SK-N-SH (cell line): ENCODE results near the gene CTSZ. TPM values are rescaled to one million over a fixed set of nuclear protein-coding genes. Genes with fewer than 3 reads are reported as not detected.

Source experiments
- CTCF ChIA-PET: fragments of 300-600, 350-600 bp; formaldehyde crosslinking; extraction: SDS; loops from one replicate; lab custom pipeline; 2021; lab: Yijun Ruan, JAX
- POLR2A ChIA-PET: fragments of 350-600 bp; sonication (Branson Sonifier 250); formaldehyde crosslinking; extraction: SDS; loops from one replicate; lab custom pipeline; 2020; ENCODE audit warnings: antibody characterized with exemption, inconsistent platforms; lab: Yijun Ruan, JAX
- DNase-seq: peaks from one replicate; pipeline ENCODE4 v3.0.0; 2012
- H2AFZ ChIP-seq: fragments of 200-600 bp; sonication (generic); 2 replicates; pipeline ENCODE4 v1.8.1; 2016; ENCODE audit warnings: antibody characterized with exemption, mild to moderate bottlenecking, low read depth
- H3F3A ChIP-seq: fragments of 200-600 bp; sonication (generic); replicated peaks from 2 replicates; pipeline ENCODE3; 2016; ENCODE audit warnings: antibody characterized with exemption, mild to moderate bottlenecking; ENCODE audit not compliant: insufficient read depth
- H3K27ac ChIP-seq, 2 experiments: fragments of 200-500 bp in 1 of 2; fragments of 200-600 bp in 1 of 2; sonication (Bioruptor generic) in 1 of 2; sonication (generic), shearing (Covaris generic) in 1 of 2; 2 replicates each; pipeline versions ENCODE4 v1.5.1 to v1.6.1; 2014 to 2016; ENCODE audit warnings: low read depth in 2 of 2, inconsistent platforms in 1 of 2, low read length in 1 of 2, mild to moderate bottlenecking in 1 of 2, mixed read lengths in 1 of 2
- H3K27me3 ChIP-seq: fragments of 200-600 bp; sonication (generic), shearing (Covaris generic); 2 replicates; pipeline ENCODE4 v1.6.1; 2016; ENCODE audit warnings: mixed run types; ENCODE audit not compliant: insufficient read depth
- H3K36me3 ChIP-seq, 2 experiments: fragments of 200-500 bp in 1 of 2; fragments of 200-600 bp in 1 of 2; sonication (Bioruptor generic) in 1 of 2; sonication (generic) in 1 of 2; replicated peaks in 1 of 2; 2 replicates each; pipeline versions ENCODE3 to v1.5.1; 2014 to 2016; ENCODE audit warnings: low read length in 1 of 2, mild to moderate bottlenecking in 1 of 2; ENCODE audit not compliant: insufficient read depth in 2 of 2, control insufficient read depth in 1 of 2
- H3K4me1 ChIP-seq, 2 experiments: fragments of 200-500 bp in 1 of 2; fragments of 200-600 bp in 1 of 2; sonication (Bioruptor generic) in 1 of 2; sonication (generic), shearing (Covaris generic) in 1 of 2; 2 replicates each; pipeline versions ENCODE4 v1.5.1 to v1.6.1; 2014 to 2016; ENCODE audit warnings: low read depth in 1 of 2, low read length in 1 of 2, mixed run types in 1 of 2; ENCODE audit not compliant: insufficient read depth in 2 of 2, control insufficient read depth in 1 of 2
- H3K4me2 ChIP-seq: fragments of 200-600 bp; sonication (generic), shearing (Covaris generic); 2 replicates; pipeline ENCODE4 v1.6.1; 2017; ENCODE audit warnings: mixed run types
- H3K4me3 ChIP-seq, 2 experiments: fragments of 200-500 bp in 1 of 2; fragments of 200-600 bp in 1 of 2; sonication (Bioruptor generic) in 1 of 2; sonication (generic), shearing (Covaris generic) in 1 of 2; 2 replicates each; pipeline versions ENCODE4 v1.5.1 to v1.8.1; 2014 to 2016; ENCODE audit warnings: low read depth in 2 of 2, inconsistent platforms in 1 of 2, low read length in 1 of 2, mild to moderate bottlenecking in 1 of 2, mixed read lengths in 1 of 2, moderate library complexity in 1 of 2
- H3K79me2 ChIP-seq: fragments of 200-600 bp; sonication (generic); 2 replicates; pipeline ENCODE4 v1.8.1; 2017; ENCODE audit warnings: mild to moderate bottlenecking; ENCODE audit not compliant: insufficient read depth
- H3K9ac ChIP-seq: fragments of 200-600 bp; sonication (generic); 2 replicates; pipeline ENCODE4 v1.6.1; 2017; ENCODE audit warnings: mixed run types
- H3K9me2 ChIP-seq: fragments of 200-600 bp; sonication (generic); 2 replicates; pipeline ENCODE4 v1.6.1; 2017; ENCODE audit warnings: mixed run types
- H3K9me3 ChIP-seq: fragments of 200-600 bp; sonication (generic); 2 replicates; pipeline ENCODE4 v1.6.1; 2017; ENCODE audit warnings: mixed run types, mild to moderate bottlenecking, moderate library complexity
- H4K20me1 ChIP-seq: fragments of 200-600 bp; sonication (generic); 2 replicates; pipeline ENCODE4 v1.6.1; 2017; ENCODE audit warnings: mild to moderate bottlenecking, mixed run types; ENCODE audit not compliant: insufficient read depth
- CTCF ChIP-seq: fragments of 200-600 bp; sonication (generic); IDR thresholded peaks from 2 replicates; pipeline ENCODE4 v1.6.1; 2017; ENCODE audit warnings: antibody characterized with exemption, mild to moderate bottlenecking, moderate library complexity
- ELF1 ChIP-seq: IDR thresholded peaks from 2 replicates; pipeline ENCODE4 v1.4.0; 2012
- EZH2phosphoT487 ChIP-seq: fragments of 200-600 bp; sonication (generic); IDR thresholded peaks from 2 replicates; pipeline ENCODE4 v1.6.1; 2017; ENCODE audit warnings: low read depth, mixed run types, mild to moderate bottlenecking, antibody characterized with exemption, moderate library complexity, borderline replicate concordance
- FOXM1 ChIP-seq: IDR thresholded peaks from 2 replicates; pipeline ENCODE4 v1.4.0; 2012; ENCODE audit warnings: low read depth, mild to moderate bottlenecking
- GATA2 ChIP-seq: sonication (generic); formaldehyde crosslinking; IDR thresholded peaks from 2 replicates; pipeline ENCODE4 v1.5.0; 2020; ENCODE audit warnings: mild to moderate bottlenecking, missing genetic modification reagents
- JUND ChIP-seq: IDR thresholded peaks from 2 replicates; pipeline ENCODE4 v1.4.0; 2012
- NFIC ChIP-seq: IDR thresholded peaks from 2 replicates; pipeline ENCODE4 v1.4.0; 2012; ENCODE audit warnings: borderline replicate concordance
- RAD21 ChIP-seq: IDR thresholded peaks from 2 replicates; pipeline ENCODE4 v1.6.1; 2012; ENCODE audit warnings: mild to moderate bottlenecking, low read length
- RCOR1 ChIP-seq: fragments of 150-350 bp; IDR thresholded peaks from 2 replicates; pipeline ENCODE4 v1.6.1; 2017; ENCODE audit warnings: antibody characterized with exemption, low read length
- REST ChIP-seq: IDR thresholded peaks from 2 replicates; pipeline ENCODE4 v1.6.1; 2012; ENCODE audit warnings: mild to moderate bottlenecking, low read depth, low read length, moderate library complexity
- RFX5 ChIP-seq: IDR thresholded peaks from 2 replicates; pipeline ENCODE4 v1.6.1; 2012; ENCODE audit warnings: mild to moderate bottlenecking, improper control_type of control experiment, low read length
- RXRA ChIP-seq: IDR thresholded peaks from 2 replicates; pipeline ENCODE4 v1.4.0; 2012; ENCODE audit warnings: low read depth, mild to moderate bottlenecking, borderline replicate concordance
- SIN3A ChIP-seq: IDR thresholded peaks from 2 replicates; pipeline ENCODE4 v1.6.1; 2012; ENCODE audit warnings: low read depth, mild to moderate bottlenecking, low read length, moderate library complexity, borderline replicate concordance
- SMC3 ChIP-seq: IDR thresholded peaks from 2 replicates; pipeline ENCODE4 v1.6.1; 2012; ENCODE audit warnings: low read depth, low read length, improper control_type of control experiment
- TAF1 ChIP-seq: IDR thresholded peaks from 2 replicates; pipeline ENCODE4 v1.6.1; 2012; ENCODE audit warnings: low read depth, mild to moderate bottlenecking, low read length, moderate library complexity, borderline replicate concordance
- TEAD4 ChIP-seq: IDR thresholded peaks from 2 replicates; pipeline ENCODE4 v1.4.0; 2012; ENCODE audit warnings: mild to moderate bottlenecking, borderline replicate concordance; ENCODE audit not compliant: insufficient read depth
- USF1 ChIP-seq: IDR thresholded peaks from 2 replicates; pipeline ENCODE4 v1.4.0; 2012; ENCODE audit warnings: low read depth, borderline replicate concordance
- YY1 ChIP-seq: IDR thresholded peaks from 2 replicates; pipeline ENCODE4 v1.4.0; 2012; ENCODE audit warnings: low read depth, mild to moderate bottlenecking
- ZBTB33 ChIP-seq: IDR thresholded peaks from 2 replicates; pipeline ENCODE4 v1.4.0; 2012; ENCODE audit warnings: low read depth, borderline replicate concordance
- WGBS: methylation state at CpG from one replicate; pipeline ENCODE4 v1.1.6; 2017; ENCODE audit warnings: low lambda C conversion rate; 5-methylcytosine and 5-hydroxymethylcytosine counted together
- polyA plus RNA-seq, 3 experiments: library from polyadenylated mRNA; depleted of rRNA; stranded (reverse); fragments of >200 nt; gene quantifications; 2 replicates each; pipeline ENCODE4 v1.2.3, GENCODE V29; 2012

CTSZ gene
- polyA plus RNA-seq, 1 of the 3 experiments (the other 2 are of a cell fraction), result 0.03 TPM

GRCh38 chr20:59019217-59019616, 12.2 kb upstream of the CTSZ start, which contains the start of gene TUBB1:
Gene TUBB1, plus strand, starts transcription at chr20:59019429. Its CDS starts 94 bp downstream, at chr20:59019523.
- Histone ChIP-seq H3K4me3 (no peak within 1 kb of the TSS), H3K9ac (no peak within 1 kb of the TSS), H4K20me1 (no peaks in the 10 kb centered on the region), H3K36me3 (peaks cover 10 to 13% of the 10 kb centered on the region in 2 experiments), H3K4me1 (peaks cover 8 to 38% of the 10 kb centered on the region in 2 experiments), H3F3A (peaks cover 24% of the 10 kb centered on the region), H3K27me3 (no peaks in the 10 kb centered on the region), H3K79me2 (peaks cover 10% of the 10 kb centered on the region; the same call in 1 of the 2 replicates), H3K27ac (no peak within 1 kb of the TSS), H3K9me2 (no peaks in the 10 kb centered on the region), H3K9me3 (no peaks in the 10 kb centered on the region), H3K4me2 (no peak within 1 kb of the TSS), H2AFZ (no peak within 1 kb of the TSS)
- ChIA-PET CTCF (interaction anchor here (0.7 kb wide), 2 partner anchors 27 to 32 kb away, joined by 3 read pairs; no protein-coding TSS in a partner anchor), POLR2A (interaction anchor here (2.4 kb wide), 1 partner anchor 13 kb away, joined by 7 read pairs; the partner anchor contains the start of gene ATP5F1E)
- 99% methylated on average over 5 of the region's 5 CpGs for WGBS
- TF ChIP-seq RXRA (no peak), NFIC (no peak), YY1 (no peak)
- no peak for DNase-seq

GRCh38 chr20:59018817-59019216, 11.8 kb upstream of the CTSZ start:
- DNase-seq, result no peak
- POLR2A ChIA-PET, result interaction anchor here (2.4 kb wide), 1 partner anchor 13 kb away, joined by 7 read pairs; the partner anchor contains the start of gene ATP5F1E

More at GRCh38 chr20:59018817-59019216, 11.8 kb upstream of the CTSZ start:
- CTCF ChIA-PET, result interaction anchor here (0.7 kb wide), 1 partner anchor 27 kb away, joined by 3 read pairs; no protein-coding TSS in a partner anchor
- no peak overlapping the region for H3K9ac ChIP-seq
- H2AFZ ChIP-seq, result no peak overlapping the region
- no peaks in the 10 kb centered on the region for H3K27me3 ChIP-seq
- peaks cover 9 to 10% of the 10 kb centered on the region in 2 experiments for H3K36me3 ChIP-seq
- H3K4me2 ChIP-seq, result no peak overlapping the region
- no peaks in the 10 kb centered on the region for H3K9me2 ChIP-seq
- no peak overlapping the region for H3K27ac ChIP-seq
- H3K4me3 ChIP-seq, result no peak overlapping the region
- H3K4me1 ChIP-seq, result peaks cover 12 to 42% of the 10 kb centered on the region in 2 experiments
- WGBS, result 88% methylated on average over 5 of the region's 10 CpGs
- TF ChIP-seq JUND (no peak), USF1 (no peak), GATA2 (CRISPR knock-in tag) (no peak), ZBTB33 (no peak), SMC3 (no peak), RAD21 (no peak), RCOR1 (no peak), CTCF (no peak), TAF1 (no peak), EZH2phosphoT487 (no peak), SIN3A (no peak), REST (no peak), RFX5 (no peak), TEAD4 (no peak), FOXM1 (no peak), ELF1 (no peak)
- peaks cover 9% of the 10 kb centered on the region; the same call in 1 of the 2 replicates for H3K79me2 ChIP-seq
- H4K20me1 ChIP-seq, result no peaks in the 10 kb centered on the region
- no peaks in the 10 kb centered on the region for H3K9me3 ChIP-seq
- H3F3A ChIP-seq, result peaks cover 28% of the 10 kb centered on the region
